OCI-LY7 (cell line): Measurements from ENCODE around the gene EXOC4. TPM values are rescaled to one million over a fixed set of nuclear protein-coding genes. Genes with fewer than 3 reads are reported as not detected.

Experiments
- BruUV-seq: library from RNA; stranded (reverse); fragments of 400-500 nt; replicated peaks from 2 replicates; lab custom pipeline; 2021; lab: Mats Ljungman, UMichigan
- CTCF ChIA-PET: fragments of 300-600 bp; sonication (Branson Sonifier 250); formaldehyde crosslinking; loops from one replicate; lab custom pipeline; 2022; ENCODE audit warnings: antibody characterized with exemption; ENCODE audit not compliant: unreplicated experiment; lab: Charles Lee
- POLR2A ChIA-PET: fragments of 300-600 bp; sonication (Branson Sonifier 250); formaldehyde crosslinking; loops from one replicate; lab custom pipeline; 2022; ENCODE audit warnings: antibody characterized with exemption; lab: Charles Lee
- DNase-seq: peaks from one replicate; pipeline ENCODE4 v3.0.0-alpha.2; 2015; ENCODE audit warnings: low spot score
- H2AFZ ChIP-seq: fragments of 200-600 bp; sonication (generic), shearing (Covaris generic); 2 replicates; pipeline ENCODE4 v1.6.1; 2014; ENCODE audit warnings: mild to moderate bottlenecking, antibody characterized with exemption, low read length, moderate library complexity
- H3K27ac ChIP-seq: fragments of 200-600 bp; sonication (generic); 2 replicates; pipeline ENCODE4 v1.5.1; 2014; ENCODE audit warnings: mixed run types, low read depth, mild to moderate bottlenecking, moderate library complexity, low read length, inconsistent platforms; ENCODE audit not compliant: poor library complexity, severe bottlenecking
- H3K36me3 ChIP-seq: fragments of 200-600 bp; sonication (generic); 2 replicates; pipeline ENCODE4 v1.6.1; 2014; ENCODE audit warnings: mild to moderate bottlenecking, antibody characterized with exemption, low read length, moderate library complexity, mixed read lengths; ENCODE audit not compliant: insufficient read depth
- H3K4me1 ChIP-seq: fragments of 200-600 bp; sonication (generic); 2 replicates; pipeline ENCODE4 v1.5.1; 2014; ENCODE audit warnings: mild to moderate bottlenecking, low read length; ENCODE audit not compliant: insufficient read depth, poor library complexity, severe bottlenecking
- H3K4me2 ChIP-seq: fragments of 200-600 bp; sonication (generic); 2 replicates; pipeline ENCODE4 v1.6.1; 2014; ENCODE audit warnings: mild to moderate bottlenecking, low read length
- H3K4me3 ChIP-seq: fragments of 200-600 bp; sonication (generic); 2 replicates; pipeline ENCODE4 v1.5.1; 2014; ENCODE audit warnings: mild to moderate bottlenecking, low read depth, low read length; ENCODE audit not compliant: poor library complexity, severe bottlenecking
- H3K79me2 ChIP-seq: fragments of 200-600 bp; sonication (generic); 2 replicates; pipeline ENCODE4 v1.6.1; 2016; ENCODE audit warnings: low read depth, mild to moderate bottlenecking, low read length, moderate library complexity, mixed read lengths; ENCODE audit not compliant: insufficient read depth
- H3K9me2 ChIP-seq: fragments of 200-600 bp; sonication (generic); 2 replicates; pipeline ENCODE4 v1.6.1; 2016; ENCODE audit warnings: mild to moderate bottlenecking, low read length, mixed read lengths; ENCODE audit not compliant: insufficient read depth
- H3K9me3 ChIP-seq: fragments of 200-600 bp; sonication (generic); 2 replicates; pipeline ENCODE4 v1.6.1; 2014; ENCODE audit warnings: mild to moderate bottlenecking, mixed run types, low read length, mixed read lengths
- H4K20me1 ChIP-seq: fragments of 200-600 bp; sonication (generic); 2 replicates; pipeline ENCODE4 v1.6.1; 2014; ENCODE audit warnings: mild to moderate bottlenecking, antibody characterized with exemption, low read length, moderate library complexity, mixed read lengths; ENCODE audit not compliant: insufficient read depth
- EZH2phosphoT487 ChIP-seq: fragments of 200-600 bp; sonication (generic); IDR thresholded peaks from 2 replicates; pipeline ENCODE4 v1.6.1; 2018; ENCODE audit warnings: low read depth, borderline replicate concordance, mild to moderate bottlenecking, mixed run types, antibody characterized with exemption, low read length, moderate library complexity, mixed read lengths
- intact Hi-C: fragments of 100-400 bp; cut with micrococcal nuclease; formaldehyde crosslinking; loops from one replicate; pipeline ENCODE4 v1.10.0; 2022; ENCODE audit not compliant: unreplicated experiment
- total RNA-seq, 2 experiments: library from RNA; depleted of rRNA in 1 of 2; stranded (reverse); fragments of >200 nt in 1 of 2; shearing (Covaris generic) in 1 of 2; gene quantifications; 2 replicates each; pipeline ENCODE4 v1.2.3, GENCODE V29; 2014 to 2022
- TF ChIP-seq, protein P1 (sequence below): fragments of 200-600 bp; sonication (generic); conservative IDR thresholded peaks from 2 replicates; pipeline ENCODE4 v1.5.1; 2014; ENCODE audit warnings: mild to moderate bottlenecking, antibody characterized with exemption, low read length, moderate library complexity, mixed read lengths

Gene EXOC4
- total RNA-seq, 2 experiments from 2014 or later = 75.1 to 93.2 TPM

DNA sequence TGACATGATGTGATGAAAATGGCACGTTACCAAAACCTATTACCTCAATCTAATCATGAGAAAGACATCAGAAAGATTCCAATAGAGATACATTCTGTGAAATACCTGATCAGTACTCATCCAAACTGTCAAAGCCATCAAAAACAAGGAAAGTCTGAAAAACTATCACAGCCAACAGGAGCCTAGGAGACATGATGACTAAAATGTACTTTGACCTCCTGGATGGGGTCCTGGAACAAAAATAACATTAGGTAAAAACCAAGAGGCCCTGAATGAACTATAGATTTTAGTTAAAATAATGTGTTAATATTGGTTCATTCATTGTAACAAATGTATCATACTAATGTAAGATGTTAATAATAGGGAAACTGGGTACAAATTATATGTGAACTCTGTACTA is 760.4 kb downstream of the EXOC4 start:
- H3K36me3 ChIP-seq = no peaks in the 10 kb centered on the region
- intact Hi-C loops = no loop called here
- H3K9me2 ChIP-seq = no peaks in the 10 kb centered on the region
- CTCF ChIA-PET = no interaction called here
- H4K20me1 ChIP-seq = no peaks in the 10 kb centered on the region
- no peaks in the 10 kb centered on the region for H3K9me3 ChIP-seq
- no peaks in the 10 kb centered on the region for H3K79me2 ChIP-seq
- H3K4me2 ChIP-seq = no peak overlapping the region
- H3K4me3 ChIP-seq = no peak overlapping the region
- DNase-seq = no peak
- H3K4me1 ChIP-seq = no peaks in the 10 kb centered on the region
- H2AFZ ChIP-seq = no peak overlapping the region
- H3K27ac ChIP-seq = no peak overlapping the region
- BruUV-seq = no TSS peak
- TF ChIP-seq EZH2phosphoT487 = no peak
- TF ChIP-seq, protein P1, sequence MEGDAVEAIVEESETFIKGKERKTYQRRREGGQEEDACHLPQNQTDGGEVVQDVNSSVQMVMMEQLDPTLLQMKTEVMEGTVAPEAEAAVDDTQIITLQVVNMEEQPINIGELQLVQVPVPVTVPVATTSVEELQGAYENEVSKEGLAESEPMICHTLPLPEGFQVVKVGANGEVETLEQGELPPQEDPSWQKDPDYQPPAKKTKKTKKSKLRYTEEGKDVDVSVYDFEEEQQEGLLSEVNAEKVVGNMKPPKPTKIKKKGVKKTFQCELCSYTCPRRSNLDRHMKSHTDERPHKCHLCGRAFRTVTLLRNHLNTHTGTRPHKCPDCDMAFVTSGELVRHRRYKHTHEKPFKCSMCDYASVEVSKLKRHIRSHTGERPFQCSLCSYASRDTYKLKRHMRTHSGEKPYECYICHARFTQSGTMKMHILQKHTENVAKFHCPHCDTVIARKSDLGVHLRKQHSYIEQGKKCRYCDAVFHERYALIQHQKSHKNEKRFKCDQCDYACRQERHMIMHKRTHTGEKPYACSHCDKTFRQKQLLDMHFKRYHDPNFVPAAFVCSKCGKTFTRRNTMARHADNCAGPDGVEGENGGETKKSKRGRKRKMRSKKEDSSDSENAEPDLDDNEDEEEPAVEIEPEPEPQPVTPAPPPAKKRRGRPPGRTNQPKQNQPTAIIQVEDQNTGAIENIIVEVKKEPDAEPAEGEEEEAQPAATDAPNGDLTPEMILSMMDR = no peak
- POLR2A ChIA-PET = interaction anchor here (0.6 to 1.3 kb wide), 3 partner anchors 24 to 130 kb away, joined by 3 to 4 read pairs (median 3); no protein-coding TSS in a partner anchor

DNA sequence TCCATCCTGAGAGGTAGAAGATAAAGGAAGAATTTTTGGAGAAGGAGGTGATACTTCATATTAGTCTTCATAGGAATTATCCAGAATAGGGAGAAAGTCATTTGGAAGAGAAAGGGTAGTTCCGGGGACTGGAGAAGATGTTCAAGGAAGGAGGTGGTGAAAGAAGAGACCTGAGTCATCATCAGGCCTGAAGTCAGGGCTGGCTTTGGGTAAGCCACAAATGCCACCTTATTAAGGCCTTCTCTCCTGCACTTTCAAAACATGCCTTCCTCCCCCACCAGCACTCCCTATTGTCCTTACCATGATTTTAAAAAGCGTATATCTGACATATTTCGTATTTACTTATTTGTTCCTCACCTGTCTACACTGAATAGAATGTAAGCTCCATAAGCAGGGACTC is 762.1 kb downstream of the EXOC4 start:
- intact Hi-C loops = loop anchor here (5.0 kb wide), 1 partner anchor 312 kb away; no protein-coding TSS in a partner anchor
- H3K4me1 ChIP-seq = no peaks in the 10 kb centered on the region
- H3K4me2 ChIP-seq = no peak overlapping the region
- no peaks in the 10 kb centered on the region for H3K36me3 ChIP-seq
- TF ChIP-seq, protein P1 = no peak
- no peak for TF ChIP-seq EZH2phosphoT487
- no peaks in the 10 kb centered on the region for H3K79me2 ChIP-seq
- no peaks in the 10 kb centered on the region for H3K9me2 ChIP-seq
- POLR2A ChIA-PET = interaction anchor here (1.4 kb wide), 1 partner anchor 70 kb away, joined by 4 read pairs; no protein-coding TSS in a partner anchor
- H3K27ac ChIP-seq = no peak overlapping the region
- CTCF ChIA-PET = interaction anchor here (0.7 kb wide), 1 partner anchor 33 kb away, joined by 6 read pairs; no protein-coding TSS in a partner anchor
- H2AFZ ChIP-seq = no peak overlapping the region
- H3K9me3 ChIP-seq = no peaks in the 10 kb centered on the region
- no peak for DNase-seq
- H3K4me3 ChIP-seq = no peak overlapping the region
- H4K20me1 ChIP-seq = no peaks in the 10 kb centered on the region
- no TSS peak for BruUV-seq

DNA sequence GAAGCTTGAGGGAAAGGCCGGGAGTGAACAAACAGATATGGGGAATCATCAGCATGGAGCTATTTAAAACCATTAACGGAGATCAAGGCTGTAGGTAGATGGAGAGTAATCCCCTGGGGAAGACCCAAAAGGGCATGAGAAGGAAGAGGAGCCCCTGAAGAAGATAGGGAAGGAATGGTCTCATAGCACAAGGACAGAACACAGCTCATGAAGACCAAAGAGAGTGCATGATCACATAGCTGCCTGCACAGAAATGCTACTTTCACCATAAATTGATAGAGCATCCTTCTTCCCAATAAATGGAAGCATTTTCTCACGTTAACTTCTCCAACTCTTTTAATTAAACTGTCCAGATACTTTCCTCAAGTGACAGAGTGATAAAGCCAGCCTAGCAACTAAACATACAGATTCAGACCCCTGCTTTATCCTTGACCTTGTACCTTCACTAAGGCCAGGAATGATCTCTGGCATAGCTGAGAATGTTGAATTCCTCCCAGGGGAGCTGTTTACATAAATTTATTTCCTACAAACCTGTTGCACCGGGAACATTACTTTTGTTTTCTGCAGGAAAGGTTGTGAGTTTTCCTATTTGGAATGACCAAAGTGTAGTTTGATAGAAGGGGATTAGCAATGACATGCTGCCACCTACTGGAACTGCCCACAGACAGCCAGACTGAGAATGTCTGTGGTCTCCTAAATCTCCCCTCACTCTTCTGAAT is 763.5 kb downstream of the EXOC4 start:
- ChIA-PET POLR2A (interaction anchor here (0.7 to 1.4 kb wide), 3 partner anchors 16 to 934 kb away, joined by 3 to 4 read pairs (median 3); partner anchors contain the start of gene CHCHD3), CTCF (interaction anchor here (0.8 kb wide), 1 partner anchor 69 kb away, joined by 3 read pairs; no protein-coding TSS in a partner anchor)
- BruUV-seq = no TSS peak
- Histone ChIP-seq H3K4me1 (no peaks in the 10 kb centered on the region), H3K36me3 (no peaks in the 10 kb centered on the region), H4K20me1 (no peaks in the 10 kb centered on the region), H3K9me2 (no peaks in the 10 kb centered on the region), H3K79me2 (no peaks in the 10 kb centered on the region), H3K4me3 (no peak overlapping the region), H3K9me3 (no peaks in the 10 kb centered on the region), H2AFZ (no peak overlapping the region), H3K27ac (no peak overlapping the region), H3K4me2 (no peak overlapping the region)
- TF ChIP-seq, protein P1 = peak; percentile 86
- TF ChIP-seq EZH2phosphoT487 = no peak
- peak; percentile 17 for DNase-seq
- intact Hi-C loops = loop anchor here (1.0 to 5.0 kb wide), 2 partner anchors 68 to 311 kb away; no protein-coding TSS in a partner anchor
